SK-N-MC (cell line): ENCODE data around the gene LRMDA.

ENCODE experiments used
- DNase-seq: peaks from one replicate; pipeline ENCODE4 v3.0.0-alpha.2; 2011; ENCODE audit warnings: low read depth, low spot score
- H3K27ac ChIP-seq: fragments of 200-600 bp; sonication (generic); 2 replicates; pipeline ENCODE4 v1.5.1; 2016; ENCODE audit warnings: mixed run types
- H3K36me3 ChIP-seq: fragments of 200-600 bp; sonication (generic); 2 replicates; pipeline ENCODE4 v1.6.1; 2017; ENCODE audit warnings: antibody characterized with exemption, low read length, mixed read lengths; ENCODE audit not compliant: insufficient read depth
- H3K4me3 ChIP-seq: fragments of 200-600 bp; sonication (generic); 2 replicates; pipeline ENCODE4 v1.5.1; 2016
- H3K9ac ChIP-seq: fragments of 200-600 bp; sonication (generic); 2 replicates; pipeline ENCODE4 v1.8.0; 2017; ENCODE audit warnings: mixed run types, mixed read lengths; ENCODE audit not compliant: insufficient read length
- H3K9me3 ChIP-seq: fragments of 200-600 bp; sonication (generic); 2 replicates; pipeline ENCODE4 v1.6.1; 2017; ENCODE audit warnings: low read depth, mild to moderate bottlenecking, antibody characterized with exemption, low read length, moderate library complexity, mixed read lengths
- EZH2 ChIP-seq: fragments of 200-600 bp; sonication (generic); IDR thresholded peaks from one replicate; pipeline ENCODE4 v1.6.1; 2017; ENCODE audit warnings: antibody characterized with exemption
- FOXP2 ChIP-seq: optimal IDR thresholded peaks from 2 replicates; pipeline ENCODE3; 2011; ENCODE audit warnings: mild to moderate bottlenecking, moderate library complexity; ENCODE audit not compliant: insufficient read depth; ENCODE audit errors: extremely low read length, control extremely low read depth
- POLR2AphosphoS5 ChIP-seq: IDR thresholded peaks from 2 replicates; pipeline ENCODE4 v1.6.1; 2012; ENCODE audit warnings: mild to moderate bottlenecking, low read depth, low read length, borderline replicate concordance

LRMDA gene

GRCh38 chr10:76024460-76025123, 593.2 kb downstream of the LRMDA start:
- Histone ChIP-seq H3K4me3 (no peak overlapping the region), H3K36me3 (no peaks in the 10 kb centered on the region), H3K9ac (no peak overlapping the region), H3K27ac (no peak overlapping the region), H3K9me3 (no peaks in the 10 kb centered on the region)
- no peak for DNase-seq
- TF ChIP-seq POLR2AphosphoS5 (no peak), FOXP2 (no peak), EZH2 (no peak)

GRCh38 chr10:76025124-76025477, 593.7 kb downstream of the LRMDA start:
- H3K9me3 ChIP-seq = no peaks in the 10 kb centered on the region
- no peak overlapping the region for H3K4me3 ChIP-seq
- no peak for DNase-seq
- no peak overlapping the region for H3K9ac ChIP-seq
- no peaks in the 10 kb centered on the region for H3K36me3 ChIP-seq
- H3K27ac ChIP-seq = no peak overlapping the region
- TF ChIP-seq POLR2AphosphoS5 = no peak
- TF ChIP-seq FOXP2 = no peak
- TF ChIP-seq EZH2 = no peak

DNA sequence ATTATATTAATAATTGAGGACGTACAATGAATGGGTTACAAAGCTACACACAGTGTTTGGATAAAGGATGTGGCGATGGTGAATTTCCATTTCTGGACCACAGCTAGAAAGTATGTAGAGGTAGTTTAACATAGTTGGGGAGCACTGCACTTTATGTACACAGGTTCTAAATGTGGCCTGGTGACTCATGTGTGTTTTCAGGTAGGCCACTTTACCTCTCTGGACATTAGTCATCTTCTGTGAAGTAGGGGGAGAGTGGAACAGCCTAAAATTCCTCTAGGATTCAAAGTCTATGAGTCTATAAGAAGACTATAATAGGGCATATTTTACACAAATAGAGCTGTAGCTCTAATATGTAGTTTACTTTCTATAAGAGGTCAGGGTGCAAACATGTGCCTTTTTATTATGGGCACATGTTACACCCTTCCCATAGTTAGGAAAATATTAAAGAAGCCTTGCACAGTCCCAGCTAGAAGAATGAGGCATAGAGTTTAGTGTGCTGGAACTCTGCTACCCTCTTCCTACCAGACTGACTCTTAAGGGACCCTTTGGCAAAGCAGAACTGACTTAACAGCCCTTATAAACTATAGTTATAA, 594.9 kb downstream of the LRMDA start:
- Histone ChIP-seq H3K4me3 (no peak overlapping the region), H3K27ac (no peak overlapping the region), H3K36me3 (no peaks in the 10 kb centered on the region), H3K9ac (no peak overlapping the region), H3K9me3 (no peaks in the 10 kb centered on the region)
- no peak for DNase-seq
- TF ChIP-seq EZH2 = no peak
- no peak for TF ChIP-seq POLR2AphosphoS5
- no peak for TF ChIP-seq FOXP2

- no peak overlapping the region for H3K27ac ChIP-seq
- H3K4me3 ChIP-seq = no peak overlapping the region
- TF ChIP-seq POLR2AphosphoS5 (no peak), EZH2 (no peak), FOXP2 (no peak)
- H3K9ac ChIP-seq = no peak overlapping the region
- H3K36me3 ChIP-seq = no peaks in the 10 kb centered on the region
- no peaks in the 10 kb centered on the region for H3K9me3 ChIP-seq
- no peak for DNase-seq
These were observed 595.5 kb downstream of the LRMDA start for GRCh38 chr10:76026905-76027304.

DNA sequence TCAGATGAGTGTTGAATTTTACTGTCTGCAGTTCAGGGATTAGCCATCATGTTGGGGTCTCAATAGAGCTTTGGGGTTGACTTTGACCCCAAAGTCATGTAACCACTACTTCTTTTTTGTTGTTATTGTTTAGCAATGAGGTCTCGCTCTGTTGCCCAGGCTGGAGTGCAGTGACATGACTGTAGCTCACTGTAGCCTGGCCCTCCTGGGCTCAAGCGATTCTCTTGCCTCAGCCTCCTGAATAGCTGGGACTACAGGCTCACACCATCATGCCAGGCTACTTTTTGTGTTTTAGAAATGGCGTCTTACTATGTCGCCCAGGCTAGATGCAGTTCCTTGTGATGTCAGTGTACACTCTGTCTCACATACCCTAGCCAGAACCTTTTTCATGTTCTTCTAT, 598.4 kb downstream of the LRMDA start:
- Histone ChIP-seq H3K9me3 (no peaks in the 10 kb centered on the region), H3K36me3 (no peaks in the 10 kb centered on the region), H3K4me3 (no peak overlapping the region), H3K9ac (no peak overlapping the region), H3K27ac (no peak overlapping the region)
- DNase-seq = no peak
- no peak for TF ChIP-seq EZH2

DNA sequence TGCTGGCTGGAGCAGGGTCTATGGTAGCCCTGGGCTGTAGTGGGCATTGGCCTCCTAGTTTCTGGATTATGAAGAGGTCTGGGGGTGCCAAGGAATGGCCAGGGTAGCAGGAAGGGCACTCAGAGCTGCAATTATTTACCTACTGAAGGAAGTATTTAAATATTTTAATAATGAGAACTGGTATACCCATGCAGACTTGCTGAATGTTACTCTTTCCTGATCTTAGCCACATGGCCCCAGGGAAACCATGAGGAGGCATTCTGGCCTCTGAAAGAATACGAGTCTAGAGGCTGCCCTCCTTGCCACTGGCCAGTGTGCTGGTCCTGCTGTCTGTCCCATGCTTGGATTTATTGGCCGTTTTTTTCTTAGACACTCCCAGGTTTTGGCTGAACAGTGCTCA, 599.7 kb downstream of the LRMDA start:
- DNase-seq = no peak
- Histone ChIP-seq H3K27ac (no peak overlapping the region), H3K9me3 (no peaks in the 10 kb centered on the region), H3K9ac (no peak overlapping the region), H3K36me3 (no peaks in the 10 kb centered on the region), H3K4me3 (no peak overlapping the region)
- TF ChIP-seq FOXP2 = no peak
- TF ChIP-seq POLR2AphosphoS5 = no peak
- TF ChIP-seq EZH2 = no peak

DNA sequence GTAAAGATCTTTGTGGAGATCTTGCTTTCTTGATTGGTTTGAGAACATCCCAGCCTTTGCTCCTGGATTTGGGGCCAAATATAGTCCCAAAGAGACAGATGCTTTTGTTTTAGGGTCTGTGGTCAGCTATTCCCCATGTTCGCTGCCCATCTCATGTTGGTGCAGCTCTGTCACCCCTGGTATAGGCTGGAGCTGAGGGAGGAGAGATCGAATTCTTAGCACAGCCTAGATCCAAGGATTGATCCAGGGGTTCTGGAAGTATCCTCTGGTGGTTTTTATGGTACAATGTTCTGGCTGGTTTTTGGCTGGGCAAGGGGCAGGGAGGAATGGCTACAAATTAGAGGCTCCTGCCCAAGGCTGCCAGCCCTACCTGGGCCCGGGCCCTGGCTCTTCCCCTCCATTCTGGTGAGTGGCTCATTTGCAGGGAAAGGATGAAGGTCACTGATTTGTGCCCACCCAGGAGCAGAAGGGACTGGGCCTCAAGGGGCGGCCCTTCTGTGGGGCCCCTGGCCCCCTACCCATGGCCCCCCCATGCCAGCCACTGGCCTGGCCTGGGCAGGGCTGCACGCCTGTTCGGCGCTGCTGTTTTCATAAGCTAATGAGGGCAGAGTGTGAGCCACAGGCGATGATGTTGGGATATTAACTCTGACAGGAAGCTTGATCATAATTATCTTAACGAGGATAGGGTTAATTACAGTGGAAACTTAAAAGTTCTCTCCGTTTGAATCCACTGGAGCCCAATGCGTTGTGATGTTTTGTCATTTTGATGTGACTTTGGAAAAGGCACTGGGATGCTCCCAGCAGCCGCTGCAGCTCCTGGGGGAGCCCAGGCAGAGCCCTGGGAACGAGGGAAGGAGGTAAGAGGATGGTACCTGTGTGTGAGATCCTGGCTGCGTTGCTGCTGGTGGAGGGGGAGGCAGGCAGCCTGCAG, 600.6 kb downstream of the LRMDA start:
- H3K4me3 ChIP-seq = no peak overlapping the region
- H3K9me3 ChIP-seq = no peaks in the 10 kb centered on the region
- TF ChIP-seq EZH2 (no peak), POLR2AphosphoS5 (no peak), FOXP2 (no peak)
- H3K36me3 ChIP-seq = no peaks in the 10 kb centered on the region
- no peak for DNase-seq
- no peak overlapping the region for H3K27ac ChIP-seq
- H3K9ac ChIP-seq = no peak overlapping the region

DNA sequence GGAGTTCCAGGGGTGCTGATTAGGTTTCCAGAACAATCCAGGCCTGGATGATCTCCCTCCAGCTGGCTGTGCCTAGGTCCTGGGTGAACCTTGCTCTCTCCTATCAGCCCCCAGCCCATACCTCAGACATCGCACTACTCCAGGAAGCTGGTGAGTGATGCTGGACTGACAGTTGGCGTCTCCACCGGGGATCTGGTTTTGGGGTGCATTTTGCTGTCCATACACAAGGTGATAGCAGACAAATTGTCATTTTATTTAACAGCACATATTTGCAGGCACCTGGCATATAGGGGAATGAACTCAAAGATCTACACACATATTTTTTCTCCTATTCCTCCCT, 601.2 kb downstream of the LRMDA start:
- H3K9ac ChIP-seq = no peak overlapping the region
- DNase-seq = no peak
- TF ChIP-seq POLR2AphosphoS5 (no peak), FOXP2 (no peak), EZH2 (no peak)
- H3K27ac ChIP-seq = no peak overlapping the region
- H3K9me3 ChIP-seq = no peaks in the 10 kb centered on the region
- no peak overlapping the region for H3K4me3 ChIP-seq
- no peaks in the 10 kb centered on the region for H3K36me3 ChIP-seq
